CD4-positive, CD25-positive, alpha-beta regulatory T cell (primary cell): ENCODE data around the gene MYPN. TPM values are rescaled to one million over a fixed set of nuclear protein-coding genes. Genes with fewer than 3 reads are reported as not detected.
"Not testable (repeated sequence)": the region's sequence is repeated elsewhere in the genome, so short reads cannot be mapped to it uniquely, and the experiment has no call there.

Source experiments
- ATAC-seq, 2 donors: fragments of 150-1000 bp; cut with Tn5 transposase; one replicate each; pipeline ENCODE4 v1.10.0; 2021; ENCODE audit warnings: low read depth in 2 of 2, moderate number of reproducible peaks in 2 of 2, moderate library complexity in 1 of 2
- DNase-seq, 3 donors: peaks; one replicate each; pipeline versions ENCODE4 v3.0.0 to v3.0.0-alpha.2; 2012 to 2022; ENCODE audit warnings: mixed read lengths in 1 of 3
- H3K27ac ChIP-seq: one replicate; pipeline ENCODE4 v1.7.0; 2013; ENCODE audit warnings: mild to moderate bottlenecking, low read length; ENCODE audit not compliant: insufficient read depth, poor library complexity, severe bottlenecking
- H3K27me3 ChIP-seq: one replicate; pipeline ENCODE4 v1.7.0; 2013; ENCODE audit warnings: low read length; ENCODE audit not compliant: control insufficient read depth, insufficient read depth
- H3K36me3 ChIP-seq: one replicate; pipeline ENCODE4 v1.7.0; 2013; ENCODE audit warnings: mild to moderate bottlenecking, low read length, moderate library complexity; ENCODE audit not compliant: control insufficient read depth, insufficient read depth
- H3K4me1 ChIP-seq: 2 replicates; pipeline ENCODE4 v1.7.0; 2013; ENCODE audit warnings: mild to moderate bottlenecking, low read length; ENCODE audit not compliant: insufficient read depth, control insufficient read depth, poor library complexity, severe bottlenecking
- H3K4me3 ChIP-seq: one replicate; pipeline ENCODE4 v1.7.0; 2013; ENCODE audit warnings: low read depth, mild to moderate bottlenecking, low read length, moderate library complexity
- H3K9me3 ChIP-seq, 2 experiments: 1 replicate in 1 of 2; 2 replicates in 1 of 2; pipeline ENCODE4 v1.7.0; 2013; ENCODE audit warnings: low read length in 2 of 2, mild to moderate bottlenecking in 1 of 2, moderate library complexity in 1 of 2; ENCODE audit not compliant: control insufficient read depth in 2 of 2
- H3K27ac Mint-ChIP-seq, 3 donors: one replicate each; pipeline ENCODE4 v1.8.0; 2020 to 2022; ENCODE audit warnings: mild to moderate bottlenecking in 3 of 3, mixed read lengths in 3 of 3, moderate library complexity in 2 of 3
- H3K27me3 Mint-ChIP-seq: one replicate; pipeline ENCODE4 v1.8.0; 2022; ENCODE audit warnings: mild to moderate bottlenecking, mixed read lengths
- H3K36me3 Mint-ChIP-seq: one replicate; pipeline ENCODE4 v1.8.0; 2020; ENCODE audit warnings: mixed read lengths
- H3K4me1 Mint-ChIP-seq, 4 donors: one replicate each; pipeline ENCODE4 v1.8.0; 2020 to 2022; ENCODE audit warnings: mixed read lengths in 4 of 4, mild to moderate bottlenecking in 1 of 4
- H3K4me3 Mint-ChIP-seq, 4 donors: one replicate each; pipeline ENCODE4 v1.8.0; 2020 to 2022; ENCODE audit warnings: mild to moderate bottlenecking in 4 of 4, mixed read lengths in 4 of 4, moderate library complexity in 3 of 4
- H3K9me3 Mint-ChIP-seq, 7 donors: one replicate each; pipeline ENCODE4 v1.8.0; 2020 to 2022; ENCODE audit warnings: mixed read lengths in 7 of 7, mild to moderate bottlenecking in 3 of 7, moderate library complexity in 2 of 7
- polyA plus RNA-seq, 4 donors: library from polyadenylated mRNA; unstranded; fragments of 300-500 nt; fragmentation: Illumina TruSeq; gene quantifications; one replicate each; pipeline ENCODE4 v1.2.3, GENCODE V29; 2021
- total RNA-seq: library from RNA; stranded (reverse); gene quantifications from one replicate; pipeline ENCODE4 v1.2.3, GENCODE V29; 2022

Gene MYPN
- total and polyA plus RNA-seq, 5 donors from 2014 or later = not detected

DNA sequence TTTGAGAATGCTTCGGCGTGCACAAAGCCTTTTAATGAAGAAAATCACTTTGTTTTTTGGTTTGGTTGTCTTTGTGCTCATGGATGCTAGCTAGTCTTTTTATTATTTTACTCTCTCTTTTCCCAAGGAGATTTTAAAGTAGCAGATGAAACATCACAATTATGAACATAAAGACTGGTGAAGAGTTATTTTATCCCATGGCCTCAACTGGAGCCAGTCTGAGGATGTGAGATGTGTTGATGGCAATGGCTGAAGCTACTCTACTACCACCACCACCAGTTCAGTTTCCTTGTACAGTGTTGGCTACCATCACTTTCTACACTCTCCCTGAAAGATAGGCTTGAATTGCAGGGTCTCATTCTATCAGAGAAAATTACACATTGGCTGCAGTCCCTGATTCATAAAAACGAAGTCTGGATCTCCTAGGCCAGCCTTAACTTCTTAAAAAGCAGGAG lies 33.7 kb upstream of the MYPN start:
- DNase-seq = no peak
- peaks cover 41% of the 10 kb centered on the region for H3K4me1 ChIP-seq
- no peaks in the 10 kb centered on the region for H3K27me3 ChIP-seq
- no peaks in the 10 kb centered on the region for H3K9me3 Mint-ChIP-seq
- H3K36me3 ChIP-seq = peaks cover 12% of the 10 kb centered on the region
- peak overlapping the region; percentile 90 to 94 (median 91) for H3K27ac Mint-ChIP-seq
- H3K4me3 Mint-ChIP-seq = peak overlapping the region; percentile 82 to 98 (median 94)
- ATAC-seq = no peak
- peaks cover 5% of the 10 kb centered on the region for H3K27me3 Mint-ChIP-seq
- peaks cover 9% of the 10 kb centered on the region for H3K36me3 Mint-ChIP-seq
- no peaks in the 10 kb centered on the region for H3K9me3 ChIP-seq
- peak overlapping the region; percentile 94 for H3K4me3 ChIP-seq
- H3K4me1 Mint-ChIP-seq = peaks cover 26 to 44% (median 38%) of the 10 kb centered on the region in 4 donors
- peak overlapping the region; percentile 97 for H3K27ac ChIP-seq

DNA sequence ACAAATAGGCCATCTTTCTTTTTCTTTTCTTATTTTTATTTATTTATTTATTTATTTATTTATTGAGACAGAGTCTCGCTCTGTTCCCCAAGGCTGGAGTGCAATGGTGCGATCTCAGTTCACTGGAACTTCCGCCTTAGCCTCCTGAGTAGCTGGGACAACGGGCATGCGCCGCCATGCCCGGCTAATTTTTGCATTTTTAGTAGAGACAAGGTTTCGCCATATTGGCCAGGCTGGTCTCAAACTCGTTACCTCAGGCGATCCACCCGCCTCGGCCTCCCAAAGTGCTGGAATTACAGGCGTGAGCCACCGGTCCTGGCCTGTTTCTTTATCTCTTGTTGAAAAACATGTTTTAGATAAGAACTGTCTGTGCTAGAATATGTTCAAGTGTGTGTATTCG lies 33.2 kb upstream of the MYPN start:
- H3K36me3 ChIP-seq, H3K27ac Mint-ChIP-seq, H3K27ac ChIP-seq, H3K36me3 Mint-ChIP-seq, ATAC-seq, DNase-seq, H3K9me3 Mint-ChIP-seq, H3K9me3 ChIP-seq, H3K27me3 ChIP-seq, H3K27me3 Mint-ChIP-seq: not testable (repeated sequence)
- peak overlapping the region in 3 of 4 donors; percentile 9 to 97 (median 43) for H3K4me3 Mint-ChIP-seq
- peaks cover 21 to 39% (median 33%) of the 10 kb centered on the region in 4 donors for H3K4me1 Mint-ChIP-seq
- peak overlapping the region; percentile 94 for H3K4me3 ChIP-seq
- H3K4me1 ChIP-seq = peaks cover 36% of the 10 kb centered on the region

- ATAC-seq = no peak
- DNase-seq = no peak
- no peaks in the 10 kb centered on the region for H3K36me3 ChIP-seq
- Mint-ChIP-seq H3K27ac (no peak overlapping the region), H3K27me3 (peaks cover 5% of the 10 kb centered on the region), H3K9me3 (no peaks in the 10 kb centered on the region), H3K4me1 (peaks cover 14 to 29% (median 23%) of the 10 kb centered on the region in 4 donors), H3K4me3 (peak overlapping the region in 2 of 4 donors; percentile 46 to 68), H3K36me3 (no peaks in the 10 kb centered on the region)
- no peak overlapping the region for H3K4me3 ChIP-seq
- H3K27me3 ChIP-seq = no peaks in the 10 kb centered on the region
- no peak overlapping the region for H3K27ac ChIP-seq
- H3K9me3 ChIP-seq = no peaks in the 10 kb centered on the region
- peaks cover 26% of the 10 kb centered on the region for H3K4me1 ChIP-seq
These were observed 32.3 kb upstream of the MYPN start for GRCh38 chr10:68077026-68077425.

DNA sequence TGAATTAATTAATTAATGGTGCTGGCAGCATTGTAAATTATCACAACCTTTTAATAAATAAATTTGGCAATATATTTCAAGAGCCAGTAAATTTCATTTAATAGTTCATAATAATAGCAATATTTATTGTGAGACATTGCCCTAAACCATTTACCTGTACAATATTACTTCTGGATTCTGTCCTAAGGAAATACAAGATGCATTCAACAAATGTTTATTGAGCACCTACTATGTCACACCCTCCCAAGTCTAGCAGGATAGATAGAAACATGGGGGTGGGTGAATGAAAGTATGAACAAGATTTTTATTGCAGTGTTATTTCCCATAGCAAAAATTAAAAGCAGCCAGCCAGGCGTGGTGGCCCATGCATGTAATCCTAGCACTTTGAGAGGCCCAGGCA lies 29.9 kb upstream of the MYPN start:
- ATAC-seq = no peak
- Mint-ChIP-seq H3K27ac (no peak overlapping the region), H3K36me3 (no peaks in the 10 kb centered on the region), H3K4me1 (peaks cover 5% of the 10 kb centered on the region in 4 donors), H3K27me3 (peaks cover 19% of the 10 kb centered on the region), H3K9me3 (no peaks in the 10 kb centered on the region), H3K4me3 (no peak overlapping the region)
- no peaks in the 10 kb centered on the region for H3K9me3 ChIP-seq
- no peak overlapping the region for H3K27ac ChIP-seq
- no peak for DNase-seq
- H3K27me3 ChIP-seq = peaks cover 5% of the 10 kb centered on the region
- H3K4me1 ChIP-seq = peaks cover 6% of the 10 kb centered on the region
- H3K36me3 ChIP-seq = no peaks in the 10 kb centered on the region
- no peak overlapping the region for H3K4me3 ChIP-seq

GRCh38 chr10:68080853-68081431 lies 28.3 kb upstream of the MYPN start:
- H3K36me3 Mint-ChIP-seq = no peaks in the 10 kb centered on the region
- Histone ChIP-seq H3K27ac (no peak overlapping the region), H3K27me3 (peaks cover 5% of the 10 kb centered on the region), H3K36me3 (no peaks in the 10 kb centered on the region), H3K9me3 (no peaks in the 10 kb centered on the region), H3K4me3 (no peak overlapping the region), H3K4me1 (no peaks in the 10 kb centered on the region)
- no peak overlapping the region for H3K4me3 Mint-ChIP-seq
- peaks cover 17% of the 10 kb centered on the region for H3K27me3 Mint-ChIP-seq
- no peak for ATAC-seq
- no peaks in the 10 kb centered on the region for H3K4me1 Mint-ChIP-seq
- DNase-seq = no peak
- H3K9me3 Mint-ChIP-seq = no peaks in the 10 kb centered on the region
- H3K27ac Mint-ChIP-seq = no peak overlapping the region

- no peaks in the 10 kb centered on the region for H3K4me1 ChIP-seq
- H3K4me1 Mint-ChIP-seq = peaks cover 0 to 2% (median 0%) of the 10 kb centered on the region in 4 donors
These were observed 27.4 kb upstream of the MYPN start for GRCh38 chr10:68081916-68082315.

GRCh38 chr10:68082872-68083271 lies 26.4 kb upstream of the MYPN start:
- Histone ChIP-seq H3K9me3 (no peaks in the 10 kb centered on the region), H3K4me1 (no peaks in the 10 kb centered on the region), H3K27ac (no peak overlapping the region), H3K4me3 (no peak overlapping the region), H3K36me3 (no peaks in the 10 kb centered on the region), H3K27me3 (peaks cover 5% of the 10 kb centered on the region)
- H3K27me3 Mint-ChIP-seq = peaks cover 17% of the 10 kb centered on the region
- no peak overlapping the region for H3K4me3 Mint-ChIP-seq
- H3K9me3 Mint-ChIP-seq = no peaks in the 10 kb centered on the region
- H3K27ac Mint-ChIP-seq = peak overlapping the region in 1 of 3 donors; percentile 48
- DNase-seq (no peak), ATAC-seq (no peak)
- no peaks in the 10 kb centered on the region for H3K36me3 Mint-ChIP-seq
- peaks cover 0 to 2% (median 0%) of the 10 kb centered on the region in 4 donors for H3K4me1 Mint-ChIP-seq

More at GRCh38 chr10:68081916-68082315, 27.4 kb upstream of the MYPN start:
- Histone ChIP-seq H3K36me3 (no peaks in the 10 kb centered on the region), H3K4me3 (no peak overlapping the region), H3K9me3 (no peaks in the 10 kb centered on the region), H3K27me3 (peaks cover 5% of the 10 kb centered on the region), H3K27ac (no peak overlapping the region)
- H3K27me3 Mint-ChIP-seq = peaks cover 17% of the 10 kb centered on the region
- no peaks in the 10 kb centered on the region for H3K9me3 Mint-ChIP-seq
- ATAC-seq (no peak), DNase-seq (no peak)
- H3K36me3 Mint-ChIP-seq = no peaks in the 10 kb centered on the region
- H3K27ac Mint-ChIP-seq = no peak overlapping the region
- H3K4me3 Mint-ChIP-seq = no peak overlapping the region

GRCh38 chr10:68083953-68084352 lies 25.3 kb upstream of the MYPN start:
- Mint-ChIP-seq H3K27me3 (peaks cover 17% of the 10 kb centered on the region), H3K4me1 (peaks cover 0 to 8% (median 6%) of the 10 kb centered on the region in 4 donors), H3K4me3 (no peak overlapping the region), H3K27ac (no peak overlapping the region), H3K36me3 (no peaks in the 10 kb centered on the region), H3K9me3 (peaks cover 0 to 1% (median 0%) of the 10 kb centered on the region in 7 donors)
- no peak overlapping the region for H3K4me3 ChIP-seq
- H3K36me3 ChIP-seq = no peaks in the 10 kb centered on the region
- DNase-seq (no peak), ATAC-seq (no peak)
- no peak overlapping the region for H3K27ac ChIP-seq
- no peaks in the 10 kb centered on the region for H3K4me1 ChIP-seq
- peaks cover 5% of the 10 kb centered on the region for H3K27me3 ChIP-seq
- H3K9me3 ChIP-seq = no peaks in the 10 kb centered on the region
